GM19099 (cell line): ENCODE measurements around the gene ISG20.

Experiments
- POLR2A ChIP-seq: IDR thresholded peaks from 3 replicates; pipeline ENCODE4 v1.6.1; 2011; ENCODE audit warnings: low read depth; ENCODE audit not compliant: insufficient read length; ENCODE audit errors: extremely low read depth

Gene ISG20

DNA sequence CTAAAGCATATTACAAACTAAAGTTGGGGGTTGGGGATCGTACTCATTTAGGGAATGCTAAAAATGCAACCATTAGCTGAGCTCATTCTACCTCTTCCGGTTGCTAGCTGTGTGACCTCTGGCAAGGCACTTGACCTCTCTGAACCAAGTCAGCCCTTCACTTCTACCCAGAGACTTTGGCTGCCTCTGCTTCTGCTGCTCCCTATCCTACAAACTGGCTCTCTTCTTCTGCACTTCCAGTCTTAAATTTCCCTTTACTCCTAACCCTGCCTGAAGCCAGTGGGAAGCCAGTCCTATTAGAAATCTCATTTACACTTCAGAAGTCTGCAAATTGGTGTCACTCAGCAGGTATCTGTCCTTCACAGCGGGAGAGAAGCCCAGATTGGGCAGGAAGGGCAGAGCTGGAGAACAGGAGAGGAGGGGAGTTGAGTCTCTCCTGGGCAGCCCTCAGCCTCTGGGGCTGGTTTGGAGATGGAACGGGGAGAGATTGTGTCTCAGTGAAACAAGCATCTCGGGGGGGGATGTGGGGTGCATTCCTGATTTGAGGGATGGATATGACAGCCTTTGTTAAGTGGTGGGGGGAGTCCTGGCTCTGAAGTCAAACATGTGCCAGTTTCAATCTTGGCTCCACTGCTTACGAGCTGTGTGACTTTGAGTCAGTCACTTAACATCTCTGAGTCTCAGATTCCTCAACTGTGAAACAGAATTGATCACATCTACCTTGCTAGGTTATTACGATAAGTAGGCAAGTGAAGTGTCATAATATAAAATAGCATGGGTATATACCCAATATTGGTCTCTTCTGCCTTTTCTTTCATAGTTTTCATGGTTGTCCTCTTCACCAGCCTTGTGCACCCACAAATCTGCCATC, 25.5 kb upstream of the ISG20 start:
- no peak for TF ChIP-seq POLR2A

DNA sequence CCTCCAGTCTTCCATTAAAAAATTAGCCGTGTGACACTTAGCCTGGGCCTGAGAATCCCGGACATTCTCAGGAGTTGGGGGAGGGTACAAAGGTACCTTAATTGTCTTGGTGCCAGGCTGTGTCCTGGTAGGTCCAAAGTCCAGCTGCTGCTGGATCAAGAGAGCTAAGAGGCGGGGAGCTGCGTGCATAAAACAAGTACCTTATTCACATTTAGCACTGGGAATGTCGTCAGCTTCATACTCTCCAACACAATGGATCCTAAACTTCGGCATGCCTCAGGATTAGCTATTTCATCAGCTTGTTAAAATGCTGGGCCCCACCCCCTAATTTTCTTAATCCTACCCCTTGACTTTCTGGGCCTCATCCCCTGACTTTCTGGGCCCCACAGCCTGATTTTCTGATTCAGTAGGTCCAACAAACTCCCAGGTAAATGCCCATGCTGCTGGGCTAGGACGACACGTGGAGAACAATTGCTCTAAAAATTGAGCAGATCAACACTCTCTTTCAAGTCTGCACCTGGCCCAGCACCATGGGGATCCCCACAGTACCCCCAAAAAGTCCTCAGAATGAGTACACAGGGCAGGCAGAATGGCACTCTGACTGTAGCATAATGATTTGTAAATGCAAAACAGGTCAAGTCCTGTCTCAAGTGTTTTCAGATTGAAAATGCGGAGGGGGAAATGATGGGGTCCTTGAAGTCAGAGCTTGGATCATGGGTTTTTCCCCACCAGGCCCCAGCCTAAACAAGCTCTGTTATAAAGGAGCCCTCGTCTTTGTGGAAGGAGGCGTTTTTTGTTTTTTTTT, 23.3 kb upstream of the ISG20 start:
- TF ChIP-seq POLR2A = no peak

DNA sequence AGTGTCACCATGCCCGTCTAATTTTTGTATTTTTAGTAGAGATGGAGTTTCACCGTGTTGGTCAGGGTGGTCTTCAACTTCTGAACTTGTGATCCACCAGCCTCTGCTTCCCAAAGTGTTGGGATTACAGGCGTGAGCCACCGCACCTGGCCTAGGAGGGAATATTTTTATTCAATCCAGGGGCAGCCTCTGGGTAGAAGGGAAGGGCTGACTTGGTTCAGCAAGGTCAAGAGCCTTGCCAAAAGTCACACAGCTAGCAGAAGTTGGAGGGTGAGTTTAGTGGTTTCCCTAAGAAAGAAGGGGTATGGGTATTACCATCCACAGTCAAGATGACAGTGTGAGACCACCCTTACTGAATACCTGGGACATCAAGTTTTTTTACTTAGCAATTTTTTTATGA, 22.6 kb upstream of the ISG20 start:
- no peak for TF ChIP-seq POLR2A

- no peak for TF ChIP-seq POLR2A
Measured at GRCh38 chr15:88617031-88617722, 21.6 kb upstream of the ISG20 start.

GRCh38 chr15:88617790-88618189, 21.0 kb upstream of the ISG20 start:
- TF ChIP-seq POLR2A = no peak

DNA sequence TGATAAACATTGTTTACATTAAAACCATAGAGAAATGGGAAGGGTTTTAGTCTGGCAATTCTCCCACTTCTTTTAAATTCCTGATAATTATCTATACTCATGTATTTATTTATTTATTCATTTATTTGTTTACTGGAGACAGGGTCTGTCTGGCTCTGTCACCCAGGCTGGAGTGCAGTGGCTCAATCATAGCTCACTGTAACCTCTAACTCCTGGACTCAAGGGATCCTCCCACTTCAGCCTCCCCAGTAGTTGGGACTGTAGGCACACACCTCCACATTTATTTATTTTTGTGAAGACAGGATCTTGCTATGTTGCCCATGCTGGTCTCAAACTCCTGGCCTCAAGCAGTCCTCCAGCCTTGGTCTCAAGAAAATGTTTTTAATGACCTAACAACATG, 20.1 kb upstream of the ISG20 start:
- no peak for TF ChIP-seq POLR2A

DNA sequence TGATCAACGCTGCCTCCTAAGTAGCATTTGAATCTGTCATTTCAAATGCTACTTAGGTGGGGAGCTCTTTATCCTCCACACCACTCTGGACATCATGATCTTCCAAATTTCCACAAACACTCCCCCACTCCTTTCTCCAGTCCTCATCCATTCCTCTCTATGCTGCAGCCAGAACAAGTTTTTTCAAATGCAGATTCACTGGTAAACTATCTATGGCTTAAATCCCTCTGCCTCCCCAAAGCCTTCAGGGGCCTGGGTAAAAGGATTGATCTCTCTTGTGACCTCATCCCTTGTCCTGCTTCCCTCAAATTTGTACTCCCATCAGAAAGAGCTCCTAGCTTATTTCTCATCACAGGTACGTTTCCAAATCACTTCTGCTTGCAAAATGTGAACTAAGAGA, 19.0 kb upstream of the ISG20 start:
- TF ChIP-seq POLR2A = no peak

- TF ChIP-seq POLR2A = peak; percentile 74
Measured at GRCh38 chr15:88620995-88621772, 17.6 kb upstream of the ISG20 start, which contains the start of gene AEN. Gene AEN, plus strand, starts transcription at chr15:88621340. Its CDS starts 4,870 bp downstream, at chr15:88626210.

GRCh38 chr15:88621789-88622604, 16.8 kb upstream of the ISG20 start:
- TF ChIP-seq POLR2A = peak; percentile 20

GRCh38 chr15:88622605-88622975, 16.2 kb upstream of the ISG20 start:
- no peak for TF ChIP-seq POLR2A

- TF ChIP-seq POLR2A = no peak
Measured at GRCh38 chr15:88623061-88623460, 15.8 kb upstream of the ISG20 start.

DNA sequence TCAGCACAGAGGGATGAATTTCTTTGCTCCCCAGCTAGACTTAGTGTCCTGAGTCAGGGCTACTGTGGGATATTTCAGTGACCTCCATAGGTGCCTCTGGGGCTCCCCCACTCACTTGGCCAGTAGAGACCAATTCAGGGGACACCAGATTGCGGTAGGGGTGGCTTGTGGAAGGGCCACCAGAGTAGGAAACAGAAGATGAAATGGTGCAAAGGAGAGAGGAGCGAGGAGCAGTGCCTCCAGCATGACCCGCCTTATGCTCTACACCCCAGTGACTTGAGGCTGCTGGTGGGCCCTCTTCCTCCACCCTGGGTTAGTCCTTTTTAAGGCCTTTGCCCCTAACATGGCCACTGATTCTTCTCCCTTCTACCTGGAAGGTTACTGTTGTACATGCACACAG, 15.2 kb upstream of the ISG20 start:
- no peak for TF ChIP-seq POLR2A

DNA sequence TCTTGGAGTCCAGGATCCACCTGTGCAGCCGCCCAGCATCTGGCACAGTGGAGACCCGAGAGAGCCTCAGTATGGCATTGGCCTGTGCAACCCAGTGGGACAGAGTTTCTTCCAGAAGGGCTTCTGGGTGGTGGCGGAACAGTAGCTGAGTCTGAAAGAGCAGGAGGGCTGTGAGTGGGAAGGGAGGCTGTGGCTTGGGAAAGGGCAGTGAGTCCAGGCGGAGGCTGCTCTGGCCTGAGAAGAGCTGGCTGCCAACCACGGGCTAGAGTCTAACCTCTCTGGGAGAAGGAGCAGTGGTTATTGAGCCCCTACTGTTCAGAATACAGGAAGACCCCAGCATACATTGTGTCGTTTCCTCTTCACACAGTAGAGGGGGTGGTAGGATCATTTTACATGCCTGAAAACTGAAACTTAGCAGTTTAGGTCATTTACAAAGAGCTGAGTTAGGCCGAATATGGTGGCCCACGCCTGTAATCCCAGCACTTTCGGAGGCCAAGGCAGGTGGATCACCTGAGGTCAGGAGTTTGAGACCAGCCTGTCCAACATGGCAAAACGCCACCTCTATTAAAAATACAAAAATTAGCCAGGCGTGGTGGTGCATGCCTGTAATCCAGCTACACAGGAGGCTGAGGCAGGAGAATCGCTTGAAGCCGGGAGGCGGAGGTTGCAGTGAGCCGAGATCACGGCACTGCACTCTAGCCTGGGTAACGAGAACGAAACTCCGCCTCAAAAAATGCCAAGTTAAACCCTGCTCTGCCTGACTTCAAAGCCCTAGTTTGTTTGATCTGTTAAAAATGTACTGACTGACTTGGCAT, 14.5 kb upstream of the ISG20 start:
- TF ChIP-seq POLR2A = no peak
